ENCODE measurements around the gene C10orf71.

- no peak for TF ChIP-seq POLR2A (IDR thresholded peaks at IDR 0.05)
- TF ChIP-seq, protein P1, sequence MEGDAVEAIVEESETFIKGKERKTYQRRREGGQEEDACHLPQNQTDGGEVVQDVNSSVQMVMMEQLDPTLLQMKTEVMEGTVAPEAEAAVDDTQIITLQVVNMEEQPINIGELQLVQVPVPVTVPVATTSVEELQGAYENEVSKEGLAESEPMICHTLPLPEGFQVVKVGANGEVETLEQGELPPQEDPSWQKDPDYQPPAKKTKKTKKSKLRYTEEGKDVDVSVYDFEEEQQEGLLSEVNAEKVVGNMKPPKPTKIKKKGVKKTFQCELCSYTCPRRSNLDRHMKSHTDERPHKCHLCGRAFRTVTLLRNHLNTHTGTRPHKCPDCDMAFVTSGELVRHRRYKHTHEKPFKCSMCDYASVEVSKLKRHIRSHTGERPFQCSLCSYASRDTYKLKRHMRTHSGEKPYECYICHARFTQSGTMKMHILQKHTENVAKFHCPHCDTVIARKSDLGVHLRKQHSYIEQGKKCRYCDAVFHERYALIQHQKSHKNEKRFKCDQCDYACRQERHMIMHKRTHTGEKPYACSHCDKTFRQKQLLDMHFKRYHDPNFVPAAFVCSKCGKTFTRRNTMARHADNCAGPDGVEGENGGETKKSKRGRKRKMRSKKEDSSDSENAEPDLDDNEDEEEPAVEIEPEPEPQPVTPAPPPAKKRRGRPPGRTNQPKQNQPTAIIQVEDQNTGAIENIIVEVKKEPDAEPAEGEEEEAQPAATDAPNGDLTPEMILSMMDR (IDR thresholded peaks at IDR 0.05) = no peak
Measured at GRCh38 chr10:49313501-49314070, 14.6 kb downstream of the C10orf71 start.

Measured in testis (tissue), 2 donors.